HepG2 (cell line): ENCODE measurements around the gene FCN3. TPM values are rescaled to one million over a fixed set of nuclear protein-coding genes. Genes with fewer than 3 reads are reported as not detected.

ENCODE experiments used
- AHR ChIP-seq: IDR thresholded peaks from 2 replicates; pipeline ENCODE4 v1.6.1; 2018; ENCODE audit warnings: missing genetic modification reagents, missing compliant biosample characterization
- CREB3 ChIP-seq: sonication (generic); formaldehyde crosslinking; IDR thresholded peaks from 2 replicates; pipeline ENCODE4 v1.5.0; 2020; ENCODE audit warnings: missing genetic modification reagents
- HNRNPH1 ChIP-seq: fragments of 200-400 bp; formaldehyde crosslinking; optimal IDR thresholded peaks from 2 replicates; pipeline ENCODE3; 2017; ENCODE audit warnings: mild to moderate bottlenecking, low read depth, low read length
- MIXL1 ChIP-seq: IDR thresholded peaks from 2 replicates; pipeline ENCODE4 v1.6.1; 2016
- NCOA5 ChIP-seq: sonication (generic); formaldehyde crosslinking; IDR thresholded peaks from 2 replicates; pipeline ENCODE4 v1.4.0; 2020; ENCODE audit warnings: missing genetic modification reagents
- NR0B2 ChIP-seq: sonication (generic); formaldehyde crosslinking; IDR thresholded peaks from 2 replicates; pipeline ENCODE4 v1.4.0; 2020; ENCODE audit warnings: mild to moderate bottlenecking, missing genetic modification reagents
- NR2F6 ChIP-seq, 2 experiments: IDR thresholded peaks; 2 replicates each; pipeline ENCODE4 v1.6.1; 2016; ENCODE audit warnings: antibody characterized with exemption in 1 of 2, mild to moderate bottlenecking in 1 of 2
- SALL1 ChIP-seq: sonication (generic); formaldehyde crosslinking; IDR thresholded peaks from 2 replicates; pipeline ENCODE4 v1.8.0; 2022; ENCODE audit warnings: mild to moderate bottlenecking, missing genetic modification reagents
- SMAD9 ChIP-seq: sonication (generic); formaldehyde crosslinking; IDR thresholded peaks from 2 replicates; pipeline ENCODE4 v1.5.1; 2020; ENCODE audit warnings: mild to moderate bottlenecking, missing genetic modification reagents
- SOX13 ChIP-seq, 3 experiments: fragments of 450-650 bp in 1 of 3; sonication (generic) in 1 of 3; formaldehyde crosslinking in 1 of 3; IDR thresholded peaks in 2 of 3; conservative IDR thresholded peaks in 1 of 3; 2 replicates each; pipeline versions ENCODE4 v1.5.0 to v1.6.1; 2016 to 2020; ENCODE audit warnings: antibody characterized with exemption in 1 of 3, mild to moderate bottlenecking in 1 of 3, missing compliant biosample characterization in 1 of 3, missing genetic modification reagents in 1 of 3, moderate library complexity in 1 of 3
- SPEN ChIP-seq: sonication (generic); formaldehyde crosslinking; IDR thresholded peaks from 2 replicates; pipeline ENCODE4 v1.5.1; 2020; ENCODE audit warnings: low read depth, mild to moderate bottlenecking, missing genetic modification reagents
- TP53 ChIP-seq: sonication (generic); formaldehyde crosslinking; conservative IDR thresholded peaks from 2 replicates; pipeline ENCODE4 v1.4.0; 2020; ENCODE audit warnings: missing genetic modification reagents
- U2AF1 ChIP-seq: fragments of 200-400 bp; formaldehyde crosslinking; optimal IDR thresholded peaks from 2 replicates; pipeline ENCODE3; 2017; ENCODE audit warnings: mild to moderate bottlenecking, low read depth, low read length
- WIZ ChIP-seq: sonication (generic); formaldehyde crosslinking; IDR thresholded peaks from 2 replicates; pipeline ENCODE4 v1.5.1; 2020; ENCODE audit warnings: mild to moderate bottlenecking, missing genetic modification reagents
- ZBTB1 ChIP-seq: sonication (generic); formaldehyde crosslinking; IDR thresholded peaks from 2 replicates; pipeline ENCODE4 v1.4.0; 2020; ENCODE audit warnings: missing genetic modification reagents, borderline replicate concordance
- ZFP36L2 ChIP-seq: sonication (generic); formaldehyde crosslinking; IDR thresholded peaks from 2 replicates; pipeline ENCODE4 v1.4.0; 2020; ENCODE audit warnings: missing genetic modification reagents
- ZMYM3 ChIP-seq: sonication (generic); formaldehyde crosslinking; IDR thresholded peaks from 2 replicates; pipeline ENCODE4 v1.5.1; 2020; ENCODE audit warnings: mild to moderate bottlenecking, missing genetic modification reagents
- ZNF12 ChIP-seq: sonication (generic); formaldehyde crosslinking; IDR thresholded peaks from 2 replicates; pipeline ENCODE4 v1.5.0; 2020; ENCODE audit warnings: missing genetic modification reagents
- ZNF335 ChIP-seq: sonication (generic); formaldehyde crosslinking; IDR thresholded peaks from 2 replicates; pipeline ENCODE4 v1.4.0; 2020; ENCODE audit warnings: missing genetic modification reagents
- ZNF614 ChIP-seq: IDR thresholded peaks from 2 replicates; pipeline ENCODE4 v1.6.1; 2018; ENCODE audit warnings: missing biosample characterization, missing genetic modification reagents, inconsistent platforms, borderline replicate concordance
- ZNF619 ChIP-seq: sonication (generic); formaldehyde crosslinking; IDR thresholded peaks from 2 replicates; pipeline ENCODE4 v1.4.0; 2020; ENCODE audit warnings: mild to moderate bottlenecking, missing genetic modification reagents
- ZNF724P ChIP-seq: sonication (generic); formaldehyde crosslinking; IDR thresholded peaks from 2 replicates; pipeline ENCODE4 v1.8.0; 2022; ENCODE audit warnings: missing genetic modification reagents, borderline replicate concordance
- ZNF749 ChIP-seq: sonication (generic); formaldehyde crosslinking; IDR thresholded peaks from 2 replicates; pipeline ENCODE4 v1.8.0; 2022; ENCODE audit warnings: mild to moderate bottlenecking, missing genetic modification reagents, moderate library complexity, borderline replicate concordance
- polyA plus RNA-seq, 8 experiments: library from polyadenylated mRNA; depleted of rRNA in 3 of 8; stranded (reverse) in 7 of 8; unstranded in 1 of 8; fragments of >200 nt; fragmentation: Illumina TruSeq in 4 of 8; extraction: Trizol in 4 of 8; gene quantifications; 2 replicates each; pipeline versions ENCODE4 v1.2.1 to v1.2.3, GENCODE V29; 2011 to 2016; ENCODE audit warnings: low read depth in 4 of 8, missing spikeins in 1 of 8, mixed read lengths in 1 of 8; ENCODE audit not compliant: insufficient read depth in 1 of 8
- total RNA-seq, 5 experiments: library from RNA; depleted of rRNA; stranded (reverse); fragments of >200 nt; fragmentation: Illumina TruSeq; extraction: Trizol; gene quantifications; 2 replicates each; pipeline ENCODE4 v1.2.3, GENCODE V29; 2016; ENCODE audit warnings: low read depth in 1 of 5
- TF ChIP-seq, protein P1 (sequence below): sonication (generic); formaldehyde crosslinking; IDR thresholded peaks from 2 replicates; pipeline ENCODE4 v1.4.0; 2020; ENCODE audit warnings: mild to moderate bottlenecking, missing genetic modification reagents
- TF ChIP-seq, protein P2 (sequence below): sonication (generic); formaldehyde crosslinking; IDR thresholded peaks from 2 replicates; pipeline ENCODE4 v1.8.1; 2022; ENCODE audit warnings: mild to moderate bottlenecking, missing genetic modification reagents
- TF ChIP-seq, protein P3 (sequence below): sonication (generic); formaldehyde crosslinking; IDR thresholded peaks from 2 replicates; pipeline ENCODE4 v1.5.1; 2020; ENCODE audit warnings: missing genetic modification reagents, mild to moderate bottlenecking, borderline replicate concordance

Gene FCN3
- total and polyA plus RNA-seq, 2 of the 13 experiments (the other 11 are each of a cell fraction or from before 2014, with no cell fraction given) = not detected

GRCh38 chr1:27357281-27358037, 17.2 kb downstream of the FCN3 start (continued):
- TF ChIP-seq TP53 (0 out of 2 replicates have a peak, but pooled peaks have one; percentile 63), CREB3 (CRISPR knock-in tag) (no peak), MIXL1 (CRISPR knock-in tag) (no peak), SMAD9 (CRISPR knock-in tag) (no peak), SALL1 (no peak; the same call in 1 of the 2 replicates), U2AF1 (no peak), WIZ (CRISPR knock-in tag) (no peak), NCOA5 (CRISPR knock-in tag) (no peak), NR2F6 (IDR thresholded peaks at IDR 0.05) (no peak), NR2F6 (CRISPR knock-in tag; IDR thresholded peaks at IDR 0.05) (0 out of 2 replicates have a peak, but pooled peaks have one; percentile 10), ZNF12 (no peak), ZNF619 (no peak; the same call in 1 of the 2 replicates), SPEN (CRISPR knock-in tag) (no peak), ZBTB1 (CRISPR knock-in tag) (no peak), SOX13 (IDR thresholded peaks at IDR 0.05) (no peak), SOX13 (CRISPR knock-in tag; conservative IDR thresholded peaks at IDR 0.05 in 1 of 2, IDR thresholded peaks at IDR 0.05 in 1 of 2) (no peak), ZNF749 (CRISPR knock-in tag) (no peak), ZMYM3 (CRISPR knock-in tag) (0 out of 2 replicates have a peak, but pooled peaks have one; percentile 9), ZNF724P (CRISPR knock-in tag) (no peak), ZNF335 (CRISPR knock-in tag) (no peak), HNRNPH1 (no peak), NR0B2 (no peak), ZNF614 (CRISPR knock-in tag) (no peak), AHR (CRISPR knock-in tag) (no peak), ZFP36L2 (no peak)
- TF ChIP-seq, protein P1, sequence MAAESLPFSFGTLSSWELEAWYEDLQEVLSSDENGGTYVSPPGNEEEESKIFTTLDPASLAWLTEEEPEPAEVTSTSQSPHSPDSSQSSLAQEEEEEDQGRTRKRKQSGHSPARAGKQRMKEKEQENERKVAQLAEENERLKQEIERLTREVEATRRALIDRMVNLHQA (CRISPR knock-in tag) = no peak
- TF ChIP-seq, protein P2, sequence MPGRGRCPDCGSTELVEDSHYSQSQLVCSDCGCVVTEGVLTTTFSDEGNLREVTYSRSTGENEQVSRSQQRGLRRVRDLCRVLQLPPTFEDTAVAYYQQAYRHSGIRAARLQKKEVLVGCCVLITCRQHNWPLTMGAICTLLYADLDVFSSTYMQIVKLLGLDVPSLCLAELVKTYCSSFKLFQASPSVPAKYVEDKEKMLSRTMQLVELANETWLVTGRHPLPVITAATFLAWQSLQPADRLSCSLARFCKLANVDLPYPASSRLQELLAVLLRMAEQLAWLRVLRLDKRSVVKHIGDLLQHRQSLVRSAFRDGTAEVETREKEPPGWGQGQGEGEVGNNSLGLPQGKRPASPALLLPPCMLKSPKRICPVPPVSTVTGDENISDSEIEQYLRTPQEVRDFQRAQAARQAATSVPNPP = no peak
- TF ChIP-seq, protein P3, sequence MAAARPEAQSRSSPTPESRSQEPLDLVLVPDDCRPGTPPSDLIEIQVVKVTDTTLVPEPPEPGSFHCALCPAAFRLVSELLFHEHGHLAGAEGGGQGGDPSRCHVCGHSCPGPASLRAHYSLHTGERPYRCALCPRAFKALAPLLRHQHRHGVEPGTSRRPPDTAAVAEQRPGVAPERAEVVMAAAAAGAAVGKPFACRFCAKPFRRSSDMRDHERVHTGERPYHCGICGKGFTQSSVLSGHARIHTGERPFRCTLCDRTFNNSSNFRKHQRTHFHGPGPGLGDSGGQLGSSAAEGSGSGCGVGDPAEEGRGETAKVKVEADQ = no peak
